ENCODE results near the gene ACBD7.

DNA sequence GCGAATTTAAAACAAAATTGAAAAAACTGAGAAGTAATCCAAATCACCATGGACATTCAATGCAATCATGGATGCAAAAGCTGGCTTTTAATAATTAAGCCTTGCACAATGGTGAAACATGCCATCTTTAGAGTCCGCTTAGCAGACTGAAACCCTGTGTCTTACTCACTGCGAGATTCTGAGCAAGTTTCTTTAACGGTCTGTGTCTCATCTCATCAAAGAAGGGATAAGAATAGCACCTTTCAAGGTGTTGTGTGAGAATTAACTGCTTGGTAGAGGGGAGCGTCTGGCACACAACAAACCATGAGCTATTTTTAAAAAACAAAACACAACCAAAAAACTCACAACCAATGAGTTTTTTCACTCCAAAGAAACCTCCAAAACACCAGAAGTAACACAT, 21.4 kb downstream of the ACBD7 start:
- TF ChIP-seq, protein P1, sequence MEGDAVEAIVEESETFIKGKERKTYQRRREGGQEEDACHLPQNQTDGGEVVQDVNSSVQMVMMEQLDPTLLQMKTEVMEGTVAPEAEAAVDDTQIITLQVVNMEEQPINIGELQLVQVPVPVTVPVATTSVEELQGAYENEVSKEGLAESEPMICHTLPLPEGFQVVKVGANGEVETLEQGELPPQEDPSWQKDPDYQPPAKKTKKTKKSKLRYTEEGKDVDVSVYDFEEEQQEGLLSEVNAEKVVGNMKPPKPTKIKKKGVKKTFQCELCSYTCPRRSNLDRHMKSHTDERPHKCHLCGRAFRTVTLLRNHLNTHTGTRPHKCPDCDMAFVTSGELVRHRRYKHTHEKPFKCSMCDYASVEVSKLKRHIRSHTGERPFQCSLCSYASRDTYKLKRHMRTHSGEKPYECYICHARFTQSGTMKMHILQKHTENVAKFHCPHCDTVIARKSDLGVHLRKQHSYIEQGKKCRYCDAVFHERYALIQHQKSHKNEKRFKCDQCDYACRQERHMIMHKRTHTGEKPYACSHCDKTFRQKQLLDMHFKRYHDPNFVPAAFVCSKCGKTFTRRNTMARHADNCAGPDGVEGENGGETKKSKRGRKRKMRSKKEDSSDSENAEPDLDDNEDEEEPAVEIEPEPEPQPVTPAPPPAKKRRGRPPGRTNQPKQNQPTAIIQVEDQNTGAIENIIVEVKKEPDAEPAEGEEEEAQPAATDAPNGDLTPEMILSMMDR (conservative IDR thresholded peaks at IDR 0.05), result no peak
- TF ChIP-seq ZFX (IDR thresholded peaks at IDR 0.05), result no peak
